ENCODE results near the gene TSPYL6. TPM values are rescaled to one million over a fixed set of nuclear protein-coding genes. Genes with fewer than 3 reads are reported as not detected.

The TSPYL6 gene
- total RNA-seq, result not detected in 2 replicates

DNA sequence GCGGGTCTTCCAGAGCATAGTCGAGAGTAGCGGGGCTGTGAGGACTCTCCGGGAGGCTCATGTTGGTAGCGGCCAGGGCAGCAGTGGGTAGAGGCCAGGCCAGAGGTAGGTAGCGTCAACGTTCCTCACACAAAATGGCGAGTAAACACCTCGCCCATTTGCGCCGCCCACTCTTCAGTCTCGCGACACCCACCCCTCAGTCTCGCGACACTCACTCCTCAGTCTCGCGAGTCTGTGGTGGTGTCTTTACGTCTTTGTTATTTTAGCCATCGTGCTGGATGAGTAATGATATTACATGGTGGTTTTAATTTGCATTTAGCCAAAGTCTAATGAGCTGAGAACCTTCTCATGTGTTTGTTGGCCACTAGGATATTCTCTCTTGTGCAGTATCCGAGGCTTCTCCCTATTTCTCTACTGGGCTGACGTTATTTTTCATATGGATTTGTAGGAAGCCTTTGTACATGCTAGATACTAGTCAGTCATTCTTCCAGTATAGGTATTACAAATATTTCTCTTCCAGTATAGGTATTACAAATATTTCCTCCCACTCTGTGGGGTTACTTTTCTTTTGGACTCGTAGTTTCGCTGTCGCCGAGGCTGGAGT, at the start of gene TSPYL6:
Gene TSPYL6, minus strand, starts transcription at position 139 of the 604 bp plus-strand sequence. Its CDS starts 78 bp downstream, at position 61.

Other genes with a start within 250 kb of the TSPYL6 start
- 10.8 and 19.6 TPM in 2 replicates for gene ACYP2, start 140.6 kb downstream of the TSPYL6 start, total RNA-seq
- gene SPTBN1, start 200.1 kb upstream of the TSPYL6 start, total RNA-seq, result 600 and 622 TPM in 2 replicates

Data from placental epithelial cell (primary cell).